ENCODE measurements around the gene KDELR3.

Gene KDELR3

DNA sequence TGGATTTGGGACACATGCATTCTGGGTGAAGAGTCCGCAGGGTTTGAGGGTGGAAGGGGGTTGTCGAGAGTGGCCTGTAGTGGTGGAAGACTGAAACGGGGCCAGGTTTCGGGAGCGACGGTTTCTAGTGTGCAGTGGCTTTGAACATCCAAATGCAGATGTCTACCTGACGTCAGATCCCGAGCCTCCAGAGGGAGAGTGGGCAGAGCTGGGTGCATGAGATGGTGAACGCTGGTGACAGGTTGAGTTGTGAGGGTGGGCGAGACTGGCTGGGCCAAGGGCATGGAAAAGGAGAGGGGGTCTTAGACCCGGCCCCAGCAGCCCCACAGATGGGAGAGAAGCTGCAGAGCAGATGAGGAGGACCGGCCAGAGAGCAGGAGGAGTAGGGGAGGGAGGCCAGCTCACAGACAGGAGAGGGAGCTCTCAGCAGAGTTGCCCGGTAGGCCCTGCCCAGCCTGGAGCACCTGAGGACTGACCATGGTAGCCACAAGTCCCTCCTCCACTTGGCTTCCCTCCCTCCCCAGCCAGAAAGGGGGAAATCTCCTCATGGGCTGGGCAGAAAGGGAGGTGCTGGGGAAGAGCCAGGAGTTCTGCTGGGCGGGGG, 27.0 kb upstream of the KDELR3 start:
- 92 to 95% methylated on average over 4 to 12 of the region's 14 CpGs for WGBS, 2 experiments (ENCODE audit: insufficient coverage in 2 of 2)
- no peaks in the 10 kb centered on the region for H3K9me3 ChIP-seq (ENCODE audit: control insufficient read depth, low read length)
- no peak overlapping the region for H3K4me3 ChIP-seq (ENCODE audit: extremely low read depth, insufficient read depth, low read length, poor library complexity, severe bottlenecking)
- H3K27ac ChIP-seq (ENCODE audit: low read depth, low read length, severe bottlenecking), result no peak overlapping the region
- no peaks in the 10 kb centered on the region for H3K4me1 ChIP-seq (ENCODE audit: control insufficient read depth, insufficient read depth, low read length, poor library complexity, severe bottlenecking)
- no peaks in the 10 kb centered on the region for H3K36me3 ChIP-seq (ENCODE audit: control insufficient read depth, insufficient read depth, low read length)

DNA sequence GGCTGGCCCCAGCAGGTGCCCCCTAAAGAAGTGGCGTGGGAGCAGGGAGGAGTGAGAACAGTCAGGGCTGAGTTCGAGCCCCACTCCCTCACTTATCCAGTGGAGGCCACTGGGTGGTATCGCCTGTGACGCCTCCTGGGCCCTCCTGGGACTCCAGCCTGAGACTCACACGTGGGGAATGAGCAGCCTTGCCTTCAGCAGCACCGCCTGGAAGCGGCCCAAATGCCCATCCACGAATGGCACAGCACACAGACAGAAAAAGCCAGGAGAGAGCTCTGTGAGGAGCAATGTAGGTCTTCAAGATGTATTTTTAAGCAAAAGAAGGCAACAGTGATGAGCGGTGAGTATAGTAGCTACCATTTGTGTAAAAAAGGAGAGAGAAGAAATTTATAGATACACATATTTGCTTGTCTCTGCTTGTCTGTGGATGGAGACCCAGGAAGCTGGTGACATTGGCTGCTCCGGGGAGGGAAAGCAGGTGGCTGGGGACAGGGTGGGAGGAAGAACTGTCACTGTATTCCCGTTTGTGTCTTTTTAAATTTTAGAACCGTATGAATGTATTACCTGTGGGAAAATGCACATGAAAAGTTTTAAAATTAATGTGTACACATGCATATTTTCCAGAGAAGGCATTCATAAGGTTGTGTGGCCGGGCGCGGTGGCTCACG, 26.1 kb upstream of the KDELR3 start:
- WGBS, 2 experiments (ENCODE audit: insufficient coverage in 2 of 2), result 75 to 78% methylated on average over 12 to 15 of the region's 16 CpGs
- no peaks in the 10 kb centered on the region for H3K36me3 ChIP-seq (ENCODE audit: control insufficient read depth, insufficient read depth, low read length)
- no peaks in the 10 kb centered on the region for H3K4me1 ChIP-seq (ENCODE audit: control insufficient read depth, insufficient read depth, low read length, poor library complexity, severe bottlenecking)
- H3K9me3 ChIP-seq (ENCODE audit: control insufficient read depth, low read length), result no peaks in the 10 kb centered on the region
- no peak overlapping the region for H3K4me3 ChIP-seq (ENCODE audit: extremely low read depth, insufficient read depth, low read length, poor library complexity, severe bottlenecking)
- H3K27ac ChIP-seq (ENCODE audit: low read depth, low read length, severe bottlenecking), result no peak overlapping the region

DNA sequence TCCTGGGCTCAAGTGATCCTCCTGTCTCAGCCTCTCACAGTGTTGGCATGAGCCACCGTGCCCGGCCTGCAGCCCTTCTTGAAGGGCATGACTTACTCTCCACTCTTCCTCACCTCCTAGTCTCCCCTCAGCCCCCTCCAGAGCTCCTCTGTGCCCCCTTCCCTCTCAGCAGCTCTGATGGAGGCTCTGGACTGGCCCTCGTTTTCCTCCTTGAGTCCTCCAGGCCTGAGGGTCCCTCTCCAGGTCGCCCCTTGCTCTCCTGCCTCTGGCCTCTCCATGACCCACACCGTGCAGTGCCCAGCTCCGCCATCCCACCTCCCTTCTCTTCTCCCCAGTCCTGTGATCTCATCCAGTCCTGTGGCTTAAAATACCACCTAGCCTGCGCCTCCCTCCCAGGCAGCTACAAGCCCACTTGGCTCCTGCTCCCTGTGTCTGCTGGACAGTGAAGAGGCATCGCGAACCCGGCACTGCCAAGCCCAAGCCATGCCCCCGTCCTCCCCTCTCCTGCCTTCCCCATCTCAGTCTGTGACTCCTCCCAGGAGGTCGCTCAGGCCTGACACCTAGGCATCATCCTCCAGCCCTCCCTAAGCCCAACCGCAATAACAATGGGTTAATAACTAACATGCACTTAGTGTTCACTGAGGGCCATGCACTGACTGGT, 24.8 kb upstream of the KDELR3 start:
- 72 to 75% methylated on average over 12 to 13 of the region's 13 CpGs for WGBS, 2 experiments (ENCODE audit: insufficient coverage in 2 of 2)
- Histone ChIP-seq H3K9me3 (ENCODE audit: control insufficient read depth, low read length) (no peaks in the 10 kb centered on the region), H3K36me3 (ENCODE audit: control insufficient read depth, insufficient read depth, low read length) (no peaks in the 10 kb centered on the region), H3K27ac (ENCODE audit: low read depth, low read length, severe bottlenecking) (no peak overlapping the region), H3K4me3 (ENCODE audit: extremely low read depth, insufficient read depth, low read length, poor library complexity, severe bottlenecking) (no peak overlapping the region), H3K4me1 (ENCODE audit: control insufficient read depth, insufficient read depth, low read length, poor library complexity, severe bottlenecking) (no peaks in the 10 kb centered on the region)

DNA sequence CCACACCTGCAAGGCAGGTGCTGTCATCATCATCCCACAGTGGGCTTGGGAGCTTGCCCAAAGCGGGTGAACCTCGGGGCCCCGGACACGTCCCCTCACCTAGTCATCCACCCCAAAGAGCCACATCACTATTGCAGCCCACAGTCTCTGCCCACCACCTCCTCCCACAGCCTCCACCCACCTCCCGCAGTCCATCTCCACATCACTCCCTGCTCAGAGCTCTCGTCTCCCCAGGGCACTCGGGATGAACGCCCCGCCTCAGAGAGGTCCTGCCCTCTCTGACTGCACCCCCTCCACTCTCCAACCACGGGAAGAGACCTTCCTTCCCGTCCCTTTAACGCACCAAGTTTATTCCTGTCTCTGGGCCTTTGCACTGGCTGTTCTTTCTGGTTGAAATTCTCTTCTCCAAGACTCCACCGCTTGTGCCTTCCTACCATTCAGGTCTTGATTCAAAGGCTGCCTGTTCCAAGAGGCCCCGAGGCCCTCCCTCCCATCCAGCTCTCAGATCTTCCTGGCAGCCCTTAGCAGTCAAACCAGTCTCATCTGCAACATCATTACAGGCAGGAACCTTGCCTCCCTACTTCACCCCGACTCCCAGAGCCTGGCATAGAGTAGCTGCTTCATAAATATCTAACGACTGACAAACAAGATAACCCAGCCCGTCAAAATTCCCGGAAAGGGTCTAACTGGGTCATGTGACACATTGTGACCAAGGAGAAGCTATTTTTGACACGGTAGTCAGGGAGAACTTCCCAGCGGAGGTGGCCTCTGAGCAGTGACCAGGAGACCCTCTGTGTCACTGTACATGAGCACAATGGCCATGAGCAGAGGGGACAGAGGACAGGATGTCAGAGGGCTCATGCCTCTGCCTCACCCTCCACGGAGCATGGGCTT, 24.0 kb upstream of the KDELR3 start:
- Histone ChIP-seq H3K27ac (ENCODE audit: low read depth, low read length, severe bottlenecking) (no peak overlapping the region), H3K4me1 (ENCODE audit: control insufficient read depth, insufficient read depth, low read length, poor library complexity, severe bottlenecking) (no peaks in the 10 kb centered on the region), H3K36me3 (ENCODE audit: control insufficient read depth, insufficient read depth, low read length) (no peaks in the 10 kb centered on the region), H3K9me3 (ENCODE audit: control insufficient read depth, low read length) (no peaks in the 10 kb centered on the region), H3K4me3 (ENCODE audit: extremely low read depth, insufficient read depth, low read length, poor library complexity, severe bottlenecking) (no peak overlapping the region)
- WGBS, 2 experiments (ENCODE audit: insufficient coverage in 2 of 2), result 81 to 83% methylated on average over 19 to 21 of the region's 21 CpGs

DNA sequence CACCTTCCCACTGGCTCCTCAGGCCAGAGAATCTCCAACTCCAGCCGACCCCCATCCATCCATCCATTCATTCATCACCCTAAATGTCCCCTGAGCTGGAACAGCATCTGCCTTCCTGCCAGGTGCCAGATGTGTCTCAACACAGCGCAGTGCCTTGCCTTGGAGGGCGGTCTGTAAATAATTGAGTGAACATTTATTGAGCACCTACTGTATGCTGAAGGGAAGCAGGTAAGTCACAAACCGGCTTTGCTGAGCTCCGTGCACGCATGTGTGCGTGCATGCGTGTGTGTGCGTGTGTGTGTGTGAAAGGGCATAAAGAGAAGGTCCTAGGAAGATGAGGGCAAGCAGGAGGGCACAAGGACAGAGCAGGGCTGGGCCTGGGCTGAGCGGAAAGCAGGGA, 23.1 kb upstream of the KDELR3 start:
- Histone ChIP-seq H3K27ac (ENCODE audit: low read depth, low read length, severe bottlenecking) (no peak overlapping the region), H3K36me3 (ENCODE audit: control insufficient read depth, insufficient read depth, low read length) (no peaks in the 10 kb centered on the region), H3K4me3 (ENCODE audit: extremely low read depth, insufficient read depth, low read length, poor library complexity, severe bottlenecking) (no peak overlapping the region), H3K9me3 (ENCODE audit: control insufficient read depth, low read length) (no peaks in the 10 kb centered on the region), H3K4me1 (ENCODE audit: control insufficient read depth, insufficient read depth, low read length, poor library complexity, severe bottlenecking) (no peaks in the 10 kb centered on the region)
- WGBS, 2 experiments (ENCODE audit: insufficient coverage in 2 of 2), result 89 to 95% methylated on average over 10 of the region's 10 CpGs

DNA sequence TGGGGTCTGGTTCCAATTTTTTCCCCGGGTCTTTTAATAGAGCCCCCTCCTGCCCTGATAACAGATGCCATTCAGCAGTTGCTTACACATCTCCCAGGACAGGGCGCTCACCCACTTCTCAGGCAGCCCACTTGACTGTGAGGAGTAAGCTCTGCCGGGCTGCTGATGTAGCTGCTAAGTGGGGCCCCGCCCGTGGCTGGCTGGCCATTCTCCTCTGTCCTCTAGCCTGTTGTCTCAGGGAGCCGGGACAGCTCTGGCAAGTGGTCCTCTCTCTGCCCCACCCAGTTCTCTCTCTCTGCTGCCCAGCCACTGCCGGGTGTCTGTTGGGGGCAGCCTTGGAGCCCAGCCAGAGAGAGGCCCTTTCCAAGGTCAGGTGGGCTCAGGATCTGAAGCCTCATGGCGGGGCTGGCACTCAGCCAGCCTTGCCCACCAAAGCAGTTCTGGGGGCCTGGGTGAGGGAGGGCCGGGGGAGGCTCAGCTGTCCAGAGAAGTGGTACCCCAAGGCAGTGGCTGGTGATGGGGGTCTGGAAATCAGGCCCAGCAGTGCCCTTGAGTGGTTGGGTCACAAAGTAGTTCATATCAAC, 21.8 kb upstream of the KDELR3 start:
- WGBS, 2 experiments (ENCODE audit: insufficient coverage in 2 of 2), result 83 to 92% methylated on average over 7 to 8 of the region's 9 CpGs
- Histone ChIP-seq H3K27ac (ENCODE audit: low read depth, low read length, severe bottlenecking) (no peak overlapping the region), H3K4me1 (ENCODE audit: control insufficient read depth, insufficient read depth, low read length, poor library complexity, severe bottlenecking) (no peaks in the 10 kb centered on the region), H3K4me3 (ENCODE audit: extremely low read depth, insufficient read depth, low read length, poor library complexity, severe bottlenecking) (no peak overlapping the region), H3K9me3 (ENCODE audit: control insufficient read depth, low read length) (no peaks in the 10 kb centered on the region), H3K36me3 (ENCODE audit: control insufficient read depth, insufficient read depth, low read length) (no peaks in the 10 kb centered on the region)

DNA sequence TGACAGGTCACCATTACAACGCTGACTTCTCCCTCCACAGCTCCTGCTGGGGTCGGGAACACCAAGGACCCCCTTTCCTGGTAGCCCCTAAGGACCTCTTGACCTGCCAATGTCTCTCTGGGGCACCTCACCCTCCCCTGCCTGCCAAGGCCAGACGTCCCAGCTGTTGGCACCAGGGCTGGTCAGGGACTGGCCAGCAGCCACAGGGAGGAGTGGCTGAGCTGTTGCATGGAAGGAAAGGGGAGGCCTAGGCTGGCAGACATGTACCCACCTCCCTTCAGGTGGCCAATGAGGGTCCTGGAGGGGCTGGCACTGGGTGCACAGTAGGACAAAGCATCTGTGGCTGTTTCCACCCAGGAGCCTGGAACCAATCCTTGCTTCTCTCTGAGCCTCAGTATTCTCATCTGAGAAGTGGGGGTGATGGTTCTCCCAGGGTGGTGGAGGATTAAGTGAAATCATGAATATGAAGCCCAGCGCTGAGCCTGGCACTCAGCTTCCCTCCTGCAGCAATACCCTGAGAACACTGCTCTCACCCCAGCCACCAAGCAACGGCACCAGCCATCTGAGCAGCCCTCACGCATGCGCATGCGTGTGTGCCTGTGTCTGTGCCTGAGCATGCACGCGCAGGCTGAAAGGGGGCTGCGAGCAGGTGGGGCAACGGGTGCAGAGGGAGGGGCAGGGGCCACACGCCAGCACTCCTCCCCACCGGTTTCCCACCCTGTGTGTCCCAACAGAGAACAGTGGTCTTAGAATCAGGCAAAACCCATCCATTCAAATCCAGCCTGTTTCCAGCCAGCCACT, 18.8 kb upstream of the KDELR3 start:
- Histone ChIP-seq H3K27ac (ENCODE audit: low read depth, low read length, severe bottlenecking) (no peak overlapping the region), H3K9me3 (ENCODE audit: control insufficient read depth, low read length) (no peaks in the 10 kb centered on the region), H3K4me1 (ENCODE audit: control insufficient read depth, insufficient read depth, low read length, poor library complexity, severe bottlenecking) (no peaks in the 10 kb centered on the region), H3K4me3 (ENCODE audit: extremely low read depth, insufficient read depth, low read length, poor library complexity, severe bottlenecking) (no peak overlapping the region), H3K36me3 (ENCODE audit: control insufficient read depth, insufficient read depth, low read length) (no peaks in the 10 kb centered on the region)
- WGBS, 2 experiments (ENCODE audit: insufficient coverage in 2 of 2), result 90 to 92% methylated on average over 12 to 13 of the region's 14 CpGs

DNA sequence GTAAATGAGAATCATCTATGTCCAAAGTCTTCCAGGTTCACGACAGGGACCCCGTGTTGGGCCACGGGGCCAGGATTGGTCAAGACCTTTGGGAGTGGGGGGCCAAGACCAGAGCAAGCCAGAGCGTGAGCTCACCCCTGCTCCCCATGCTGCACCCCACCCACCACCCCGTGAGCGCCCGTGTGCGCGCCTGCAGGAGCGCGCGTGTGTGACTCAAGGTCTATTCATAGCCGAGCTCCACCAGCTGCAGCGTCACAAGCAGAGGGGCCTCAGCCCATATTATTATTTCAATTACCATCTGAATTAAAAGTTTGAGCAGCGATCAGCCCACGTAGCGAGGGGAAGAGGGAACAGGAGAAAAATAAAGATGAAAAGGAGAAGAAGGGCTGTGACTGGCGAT, 18.1 kb upstream of the KDELR3 start:
- 84 to 92% methylated on average over 6 to 12 of the region's 18 CpGs for WGBS, 2 experiments (ENCODE audit: insufficient coverage in 2 of 2)
- Histone ChIP-seq H3K27ac (ENCODE audit: low read depth, low read length, severe bottlenecking) (no peak overlapping the region), H3K4me3 (ENCODE audit: extremely low read depth, insufficient read depth, low read length, poor library complexity, severe bottlenecking) (no peak overlapping the region), H3K9me3 (ENCODE audit: control insufficient read depth, low read length) (no peaks in the 10 kb centered on the region), H3K4me1 (ENCODE audit: control insufficient read depth, insufficient read depth, low read length, poor library complexity, severe bottlenecking) (no peaks in the 10 kb centered on the region), H3K36me3 (ENCODE audit: control insufficient read depth, insufficient read depth, low read length) (no peaks in the 10 kb centered on the region)

DNA sequence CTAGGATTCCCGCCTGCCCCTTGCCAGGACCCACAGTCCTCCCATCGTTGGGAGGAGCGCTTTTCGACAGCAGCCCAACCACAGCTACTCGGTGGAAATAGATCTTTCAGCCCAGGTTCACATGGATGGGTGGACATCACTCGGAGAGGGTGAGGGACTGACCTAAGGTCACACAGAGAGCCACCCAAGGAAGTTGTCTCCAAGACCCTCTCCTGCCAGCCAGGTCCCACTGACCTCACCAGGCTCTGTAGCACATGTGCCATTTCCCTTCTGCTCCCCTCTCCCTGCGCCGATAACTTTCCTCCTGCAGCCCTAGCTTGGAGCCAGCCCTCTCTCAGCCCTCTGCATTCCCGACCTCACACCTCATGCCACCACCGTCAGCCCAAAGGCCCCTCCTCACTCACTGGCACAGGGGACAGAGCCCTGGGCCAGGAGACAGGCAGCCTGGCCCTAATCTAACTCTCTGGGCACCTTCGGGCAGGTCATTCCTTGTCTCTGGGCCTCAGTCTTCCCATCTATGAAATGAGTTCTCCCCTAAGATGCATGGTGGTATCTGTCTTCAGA, 17.6 kb upstream of the KDELR3 start:
- 64 to 67% methylated on average over 8 to 11 of the region's 11 CpGs for WGBS, 2 experiments (ENCODE audit: insufficient coverage in 2 of 2)
- H3K27ac ChIP-seq (ENCODE audit: low read depth, low read length, severe bottlenecking), result no peak overlapping the region
- no peaks in the 10 kb centered on the region for H3K4me1 ChIP-seq (ENCODE audit: control insufficient read depth, insufficient read depth, low read length, poor library complexity, severe bottlenecking)
- no peak overlapping the region for H3K4me3 ChIP-seq (ENCODE audit: extremely low read depth, insufficient read depth, low read length, poor library complexity, severe bottlenecking)
- no peaks in the 10 kb centered on the region for H3K36me3 ChIP-seq (ENCODE audit: control insufficient read depth, insufficient read depth, low read length)
- H3K9me3 ChIP-seq (ENCODE audit: control insufficient read depth, low read length), result no peaks in the 10 kb centered on the region
